A549 (cell line): Measurements from ENCODE around the gene TRABD2B. TPM values are rescaled to one million over a fixed set of nuclear protein-coding genes. Genes with fewer than 3 reads are reported as not detected.

Source experiments
- ATAC-seq, 2 experiments: fragments of 200-7000 bp in 1 of 2; fragments of >200 bp in 1 of 2; cut with Nextera tagmentation in 1 of 2; cut with Tn5 transposase in 1 of 2; 3 replicates each; pipeline versions ENCODE4 v1.8.0 to v1.9.1; 2018 to 2020; ENCODE audit warnings: mild to moderate bottlenecking in 1 of 2, moderate library complexity in 1 of 2
- CTCF ChIA-PET: fragments of 300-600 bp; sonication (Branson Sonifier 250); formaldehyde crosslinking; extraction: SDS; loops from one replicate; lab custom pipeline; 2021; ENCODE audit warnings: antibody characterized with exemption, inconsistent platforms; lab: Yijun Ruan, JAX
- POLR2A ChIA-PET: fragments of 350-600 bp; formaldehyde crosslinking; extraction: SDS; loops from one replicate; lab custom pipeline; 2021; ENCODE audit warnings: antibody characterized with exemption, inconsistent platforms; lab: Yijun Ruan, JAX
- DNase-seq, 2 experiments: peaks; one replicate each; pipeline versions ENCODE4 v3.0.0 to v3.0.0-alpha.2; 2011 to 2016; ENCODE audit warnings: low read depth in 1 of 2, low spot score in 1 of 2
- FAIRE-seq: peaks from 2 replicates; lab custom pipeline; 2011; peaks lifted over from hg19 to GRCh38; lab: Jason Lieb, UNC
- H3K27ac ChIP-seq, 2 experiments: fragments of >200 bp; sonication (Bioruptor Twin); formaldehyde crosslinking; 3 replicates each; pipeline ENCODE4 v1.5.1; 2016 to 2017
- H3K4me1 ChIP-seq: fragments of >200 bp; sonication (Bioruptor Twin); formaldehyde crosslinking; 3 replicates; pipeline ENCODE4 v1.6.1; 2016
- H3K4me2 ChIP-seq: fragments of >200 bp; sonication (Bioruptor Twin); formaldehyde crosslinking; 3 replicates; pipeline ENCODE4 v1.6.1; 2016
- H3K4me3 ChIP-seq: fragments of >200 bp; sonication (Bioruptor Twin); formaldehyde crosslinking; 3 replicates; pipeline ENCODE4 v1.5.1; 2016
- H3K9me3 ChIP-seq: fragments of >200 bp; sonication (Bioruptor Twin); formaldehyde crosslinking; 3 replicates; pipeline ENCODE4 v1.6.1; 2016
- ATOH8 ChIP-seq: fragments of 250-450 bp; sonication (Bioruptor Pico); IDR thresholded peaks from 2 replicates; pipeline ENCODE4 v1.5.0; 2020; ENCODE audit warnings: low read depth, mild to moderate bottlenecking, moderate library complexity
- BCL3 ChIP-seq: fragments of >200 bp; sonication (Bioruptor Twin); formaldehyde crosslinking; IDR thresholded peaks from 3 replicates; pipeline ENCODE4 v1.6.1; 2016
- CBX8 ChIP-seq: fragments of 200-600 bp; sonication (generic); IDR thresholded peaks from 2 replicates; pipeline ENCODE4 v1.6.1; 2016
- CHD4 ChIP-seq: fragments of 200-600 bp; sonication (generic); IDR thresholded peaks from 2 replicates; pipeline ENCODE4 v1.6.1; 2016; ENCODE audit warnings: antibody characterized with exemption, mild to moderate bottlenecking, borderline replicate concordance
- ELK1 ChIP-seq: fragments of 150-350 bp; IDR thresholded peaks from 2 replicates; pipeline ENCODE4 v1.6.1; 2014; ENCODE audit warnings: low read depth, mild to moderate bottlenecking, low read length
- HMGXB4 ChIP-seq: fragments of 250-450 bp; sonication (Bioruptor Pico); IDR thresholded peaks from 2 replicates; pipeline ENCODE4 v1.5.0; 2021; ENCODE audit warnings: mild to moderate bottlenecking, moderate library complexity, borderline replicate concordance
- HOXB13 ChIP-seq: fragments of 250-450 bp; sonication (Bioruptor Pico); IDR thresholded peaks from 2 replicates; pipeline ENCODE4 v1.5.0; 2020; ENCODE audit warnings: low read depth, mild to moderate bottlenecking, moderate library complexity
- KDM5A ChIP-seq: fragments of 200-600 bp; sonication (generic); IDR thresholded peaks from 2 replicates; pipeline ENCODE4 v1.6.1; 2016; ENCODE audit warnings: antibody characterized with exemption, mild to moderate bottlenecking
- MAX ChIP-seq: IDR thresholded peaks from 2 replicates; pipeline ENCODE4 v1.6.1; 2012
- MYC ChIP-seq: IDR thresholded peaks from 2 replicates; pipeline ENCODE4 v1.6.1; 2012; ENCODE audit warnings: mild to moderate bottlenecking, inconsistent platforms, low read length, improper control_type of control experiment, borderline replicate concordance
- NFE2L2 ChIP-seq: fragments of 150-350 bp; conservative IDR thresholded peaks from 2 replicates; pipeline ENCODE4 v1.6.1; 2014; ENCODE audit warnings: low read length
- PHF8 ChIP-seq: fragments of 200-600 bp; sonication (generic); IDR thresholded peaks from 2 replicates; pipeline ENCODE4 v1.6.1; 2016; ENCODE audit warnings: low read depth, mild to moderate bottlenecking, antibody characterized with exemption, moderate library complexity, borderline replicate concordance
- POLR2A ChIP-seq: IDR thresholded peaks from 2 replicates; pipeline ENCODE4 v1.6.1; 2012; ENCODE audit warnings: mild to moderate bottlenecking, low read length
- POLR2AphosphoS2 ChIP-seq: conservative IDR thresholded peaks from 2 replicates; pipeline ENCODE4 v1.6.1; 2012; ENCODE audit warnings: low read length, improper control_type of control experiment, inconsistent platforms
- RAD21 ChIP-seq, 2 experiments: fragments of >200 bp in 1 of 2; sonication (Bioruptor Twin) in 1 of 2; formaldehyde crosslinking in 1 of 2; IDR thresholded peaks in 1 of 2; conservative IDR thresholded peaks in 1 of 2; 2 replicates in 1 of 2; 3 replicates in 1 of 2; pipeline ENCODE4 v1.6.1; 2012 to 2018; ENCODE audit warnings: inconsistent platforms in 1 of 2
- RCOR1 ChIP-seq: fragments of 150-350 bp; IDR thresholded peaks from 2 replicates; pipeline ENCODE4 v1.6.1; 2014; ENCODE audit warnings: antibody characterized with exemption, low read length, low read depth
- REST ChIP-seq: fragments of 200-600 bp; sonication (generic); IDR thresholded peaks from 2 replicates; pipeline ENCODE4 v1.6.1; 2016; ENCODE audit warnings: antibody characterized with exemption, mild to moderate bottlenecking, moderate library complexity
- RFX5 ChIP-seq: fragments of 450-650 bp; IDR thresholded peaks from 2 replicates; pipeline ENCODE4 v1.7.1; 2014; ENCODE audit warnings: antibody characterized with exemption, mild to moderate bottlenecking, moderate library complexity
- SMC3 ChIP-seq: fragments of >200 bp; sonication (Bioruptor Twin); formaldehyde crosslinking; IDR thresholded peaks from 3 replicates; pipeline ENCODE4 v1.6.1; 2018; ENCODE audit warnings: inconsistent platforms
- SREBF2 ChIP-seq: fragments of 450-650 bp; IDR thresholded peaks from 2 replicates; pipeline ENCODE4 v1.6.1; 2014; ENCODE audit warnings: mild to moderate bottlenecking, moderate library complexity
- TP53 ChIP-seq: fragments of 250-450 bp; sonication (Bioruptor Pico); IDR thresholded peaks from 2 replicates; pipeline ENCODE4 v1.5.0; 2021; ENCODE audit warnings: mild to moderate bottlenecking, moderate library complexity
- ZC3H11A ChIP-seq: fragments of 450-650 bp; IDR thresholded peaks from 2 replicates; pipeline ENCODE4 v1.6.1; 2014; ENCODE audit warnings: antibody characterized with exemption, mild to moderate bottlenecking
- WGBS: methylation state at CpG from one replicate; pipeline ENCODE4 v1.1.6; 2017; ENCODE audit errors: missing lambda C conversion rate; 5-methylcytosine and 5-hydroxymethylcytosine counted together
- polyA plus RNA-seq, 4 experiments: library from polyadenylated mRNA; depleted of rRNA in 3 of 4; stranded (reverse); fragments of >200 nt; fragmentation: RNase III in 1 of 4; extraction: RNeasy Plus Mini Kit Qiagen cat#74134 plus additional on column Dnase treatment in 1 of 4; gene quantifications; 2 replicates in 3 of 4; 3 replicates in 1 of 4; pipeline ENCODE4 v1.2.3, GENCODE V29; 2011 to 2017

The TRABD2B gene
- polyA plus RNA-seq, 2 of the 4 experiments (the other 2 are of a cell fraction) = 0.04 to 0.21 TPM

GRCh38 chr1:47853059-47853458 is 144.1 kb downstream of the TRABD2B start:
- TF ChIP-seq RFX5 (no peak), HMGXB4 (no peak), TP53 (CRISPR knock-in tag) (no peak), KDM5A (no peak), ATOH8 (no peak), RAD21 (conservative IDR thresholded peaks at IDR 0.05 in 1 of 2, IDR thresholded peaks at IDR 0.05 in 1 of 2) (no peak), CBX8 (no peak), SREBF2 (no peak), MAX (no peak), CHD4 (no peak), HOXB13 (CRISPR knock-in tag) (no peak), POLR2AphosphoS2 (no peak), ZC3H11A (no peak), REST (no peak), NFE2L2 (no peak)
- TF ChIP-seq, all 56 proteins: peak for 0
- FAIRE-seq = no peak
- ChIA-PET POLR2A (no interaction called here), CTCF (no interaction called here)
- Histone ChIP-seq H3K9me3 (no peaks in the 10 kb centered on the region), H3K27ac (no peak overlapping the region), H3K4me1 (no peaks in the 10 kb centered on the region), H3K4me2 (no peak overlapping the region), H3K4me3 (no peak overlapping the region)
- DNase-seq = no peak
- ATAC-seq = no peak
- 21% methylated on average over 2 of the region's 7 CpGs for WGBS

GRCh38 chr1:47852006-47852718 is 145.0 kb downstream of the TRABD2B start:
- Histone ChIP-seq H3K4me3 (no peak overlapping the region), H3K4me1 (no peaks in the 10 kb centered on the region), H3K9me3 (no peaks in the 10 kb centered on the region), H3K27ac (no peak overlapping the region), H3K4me2 (no peak overlapping the region)
- ATAC-seq (no peak), DNase-seq (no peak), FAIRE-seq (no peak)
- ChIA-PET POLR2A (no interaction called here), CTCF (no interaction called here)
- WGBS = 75% methylated on average over 15 of the region's 17 CpGs
- TF ChIP-seq REST (no peak), PHF8 (no peak), BCL3 (no peak), RCOR1 (no peak), TP53 (CRISPR knock-in tag) (no peak), POLR2A (no peak), ELK1 (no peak), SMC3 (no peak), ZC3H11A (no peak), MYC (no peak), ATOH8 (no peak)
